Stimulated activated CD4-positive, alpha-beta T cell treated with anti-CD3 and anti-CD28 coated beads, Interleukin-12 subunit alpha, Interleukin-12 subunit beta, amount 100 ng/mL, for 4 hours (primary cell): ENCODE results near the gene VWA1.
"Not testable (repeated sequence)": the region's sequence is repeated elsewhere in the genome, so short reads cannot be mapped to it uniquely, and the experiment has no call there.

Experiments used
- DNase-seq: peaks from one replicate; pipeline ENCODE4 v3.0.0-alpha.2; 2020

Gene VWA1

DNA sequence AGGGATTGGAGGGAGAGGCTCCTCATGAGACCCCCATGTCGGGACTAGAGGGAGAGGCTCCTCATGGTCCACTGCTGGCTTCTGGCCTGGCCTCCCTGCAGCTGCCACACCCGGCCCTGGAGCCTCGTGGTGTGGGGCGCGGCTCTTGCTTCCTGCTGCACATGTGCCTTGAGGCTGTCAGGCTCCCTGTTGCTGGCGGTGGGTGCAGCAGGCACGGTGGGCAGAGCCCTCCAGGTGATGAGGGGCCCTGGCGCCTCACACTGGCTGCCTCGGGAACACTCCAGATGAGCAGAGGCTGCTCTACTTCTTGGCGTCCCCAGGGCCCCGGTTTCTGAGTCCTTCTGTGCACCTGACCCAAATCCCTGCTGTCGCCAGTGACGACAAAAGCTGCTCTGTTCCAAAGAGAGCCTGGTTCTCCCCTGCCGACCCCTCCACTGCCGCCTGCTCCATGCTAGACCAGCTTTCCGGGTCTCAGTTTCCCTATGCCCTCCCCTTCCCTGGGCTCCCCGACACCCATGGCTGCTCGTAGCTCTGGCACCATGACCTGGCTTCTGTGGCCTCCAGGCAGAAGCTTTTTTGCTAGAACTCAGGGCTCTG lies 26.3 kb downstream of the VWA1 start:
- no peak for DNase-seq

DNA sequence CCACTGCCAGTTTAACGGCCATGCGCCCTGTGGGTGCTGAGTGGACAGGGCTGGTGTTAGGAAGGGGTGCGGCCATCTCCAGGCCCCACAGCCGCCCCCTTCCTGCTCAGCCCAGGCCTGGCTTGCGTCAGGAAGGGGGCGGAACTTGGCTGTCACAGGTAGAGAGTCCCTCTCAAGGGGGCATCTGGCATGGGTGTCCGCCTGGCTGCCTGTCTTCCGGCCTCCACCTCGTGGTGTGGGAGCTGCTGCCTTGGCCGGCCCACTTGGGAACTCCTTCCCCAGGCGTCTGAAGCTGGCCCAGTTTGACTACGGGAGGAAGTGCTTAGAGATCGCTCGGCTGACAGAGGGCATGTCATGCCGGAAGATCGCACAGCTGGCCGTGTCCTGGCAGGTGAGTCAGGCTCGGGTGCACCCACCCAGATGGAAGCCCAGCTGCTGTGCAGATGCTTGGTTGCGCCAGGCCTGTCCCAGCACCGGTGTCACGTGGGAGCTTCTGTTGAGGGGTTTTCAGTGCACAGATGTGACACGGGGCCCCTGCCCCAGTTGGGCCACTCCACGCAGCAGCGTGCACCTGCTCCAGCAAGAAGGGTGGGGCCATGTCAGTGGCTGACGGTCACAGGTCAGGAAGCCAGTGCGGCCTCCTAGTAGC lies 27.0 kb downstream of the VWA1 start:
- no peak for DNase-seq

DNA sequence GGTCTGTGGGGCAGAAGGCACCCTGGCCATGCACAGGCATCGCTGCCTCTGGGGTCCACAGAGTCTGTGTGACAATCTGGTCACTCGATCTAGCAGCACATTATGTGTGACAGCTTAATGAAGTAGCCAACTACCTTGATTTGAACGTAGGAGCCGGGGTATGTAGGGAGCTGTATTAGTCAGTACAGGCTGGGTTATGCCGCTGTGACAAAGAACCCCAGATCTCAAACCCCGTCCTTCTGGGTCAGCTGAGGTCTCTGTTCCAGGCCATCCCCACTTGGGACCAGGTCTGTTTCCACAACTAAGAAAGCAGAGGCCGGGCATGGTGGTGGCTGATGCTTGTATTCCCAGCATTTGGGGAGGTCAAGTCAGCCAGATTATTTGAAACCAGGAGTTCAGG lies 27.8 kb downstream of the VWA1 start:
- DNase-seq: no peak

DNA sequence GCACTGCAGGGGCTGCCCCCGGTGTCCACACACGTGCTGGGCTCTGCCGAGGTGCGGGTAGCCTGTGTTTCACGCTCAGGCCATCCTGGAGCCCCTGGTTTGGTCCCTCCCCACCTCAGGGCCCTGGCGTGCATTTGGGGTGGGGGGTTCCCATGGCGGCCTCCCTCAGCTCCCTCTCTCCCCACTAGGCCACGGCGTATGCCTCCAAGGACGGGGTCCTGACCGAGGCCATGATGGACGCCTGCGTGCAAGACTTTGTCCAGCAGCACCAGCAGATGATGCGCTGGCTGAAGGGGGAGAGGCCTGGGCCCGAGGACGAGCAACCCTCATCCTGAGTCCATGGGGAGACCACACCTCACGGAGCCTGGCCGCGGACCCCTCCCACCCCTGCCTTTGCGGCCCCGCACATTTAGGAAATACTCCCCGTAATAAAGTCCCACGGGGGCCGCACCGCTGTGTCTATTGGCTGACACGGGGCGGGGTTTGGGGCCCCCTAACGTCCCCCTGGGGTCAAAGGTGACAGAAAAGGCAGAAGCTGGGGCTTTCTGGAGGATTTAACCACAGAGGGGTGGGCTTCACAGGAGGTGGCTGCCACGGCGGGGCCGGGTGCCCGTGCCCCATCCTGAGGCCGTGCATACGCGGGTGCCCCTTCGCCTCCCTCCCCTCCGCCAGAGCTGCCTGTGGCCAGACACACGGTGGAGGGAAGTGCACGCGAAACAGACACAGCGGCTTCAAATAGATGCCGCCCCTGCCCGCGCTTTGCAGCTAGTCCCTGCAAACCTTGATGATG lies 32.9 kb downstream of the VWA1 start:
- not testable (repeated sequence) for DNase-seq

DNA sequence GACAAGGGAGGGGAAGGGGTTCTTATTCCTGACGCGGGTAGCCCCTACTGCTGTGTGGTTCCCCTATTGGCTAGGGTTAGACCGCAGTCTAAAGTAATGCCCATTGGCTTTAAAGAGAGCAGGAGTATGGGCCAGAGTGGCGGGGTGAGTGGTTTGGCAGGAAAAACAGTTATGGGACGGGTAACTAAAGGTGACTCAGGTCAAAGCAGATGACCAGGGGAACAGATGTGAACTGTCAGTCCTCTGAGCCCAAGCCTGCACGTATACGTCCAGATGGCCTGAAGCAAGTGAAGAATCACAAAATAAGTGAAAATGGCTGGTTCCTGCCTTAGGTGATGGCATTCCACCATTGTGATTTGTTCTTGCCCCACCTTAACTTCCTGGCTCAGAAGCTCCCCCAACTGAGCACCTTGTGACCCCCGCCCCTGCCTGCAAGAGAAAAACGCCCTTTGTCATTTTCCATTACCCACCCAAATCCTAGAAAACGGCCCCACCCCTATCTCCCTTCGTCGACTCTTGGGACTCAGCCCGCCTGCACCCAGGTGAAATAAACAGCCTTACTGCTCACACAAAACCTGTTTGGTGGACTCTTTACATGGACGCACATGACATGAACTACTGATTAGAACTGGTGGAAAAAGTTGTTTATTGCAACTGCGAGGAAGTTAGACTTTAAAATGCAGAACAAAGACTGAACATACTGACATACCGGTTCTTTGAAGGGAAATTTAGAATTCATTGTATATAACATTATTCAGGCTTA lies 35.3 kb downstream of the VWA1 start:
- no peak for DNase-seq

DNA sequence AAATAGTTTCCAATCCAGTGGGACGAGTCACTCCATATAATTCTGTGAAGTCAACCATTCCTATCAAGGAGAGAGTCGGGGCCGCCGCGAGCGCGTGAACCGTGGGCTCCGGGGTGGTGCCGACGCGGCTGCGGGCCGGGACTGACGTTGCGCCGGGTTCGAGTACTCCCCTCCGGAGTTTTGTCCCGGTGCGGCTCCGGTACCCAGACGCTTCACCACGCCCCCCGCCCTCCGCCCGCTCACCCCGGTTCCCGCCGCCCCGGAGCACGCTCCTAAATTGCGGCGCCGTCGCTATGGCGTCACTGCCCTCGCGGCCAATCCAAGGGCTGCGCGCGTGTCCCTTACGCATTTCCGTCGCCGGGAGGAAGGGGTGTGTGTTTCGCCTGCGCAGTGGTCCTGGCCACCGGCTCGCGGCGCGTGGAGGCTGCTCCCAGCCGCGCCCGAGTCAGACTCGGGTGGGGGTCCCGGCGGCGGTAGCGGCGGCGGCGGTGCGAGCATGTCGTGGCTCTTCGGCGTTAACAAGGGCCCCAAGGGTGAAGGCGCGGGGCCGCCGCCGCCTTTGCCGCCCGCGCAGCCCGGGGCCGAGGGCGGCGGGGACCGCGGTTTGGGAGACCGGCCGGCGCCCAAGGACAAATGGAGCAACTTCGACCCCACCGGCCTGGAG lies 36.0 kb downstream of the VWA1 start, which contains the start of gene ATAD3B:
Gene ATAD3B, plus strand, starts transcription at position 377 of the 664 bp plus-strand sequence. Its CDS starts 120 bp downstream, at position 497.
- DNase-seq: peak; percentile 95

DNA sequence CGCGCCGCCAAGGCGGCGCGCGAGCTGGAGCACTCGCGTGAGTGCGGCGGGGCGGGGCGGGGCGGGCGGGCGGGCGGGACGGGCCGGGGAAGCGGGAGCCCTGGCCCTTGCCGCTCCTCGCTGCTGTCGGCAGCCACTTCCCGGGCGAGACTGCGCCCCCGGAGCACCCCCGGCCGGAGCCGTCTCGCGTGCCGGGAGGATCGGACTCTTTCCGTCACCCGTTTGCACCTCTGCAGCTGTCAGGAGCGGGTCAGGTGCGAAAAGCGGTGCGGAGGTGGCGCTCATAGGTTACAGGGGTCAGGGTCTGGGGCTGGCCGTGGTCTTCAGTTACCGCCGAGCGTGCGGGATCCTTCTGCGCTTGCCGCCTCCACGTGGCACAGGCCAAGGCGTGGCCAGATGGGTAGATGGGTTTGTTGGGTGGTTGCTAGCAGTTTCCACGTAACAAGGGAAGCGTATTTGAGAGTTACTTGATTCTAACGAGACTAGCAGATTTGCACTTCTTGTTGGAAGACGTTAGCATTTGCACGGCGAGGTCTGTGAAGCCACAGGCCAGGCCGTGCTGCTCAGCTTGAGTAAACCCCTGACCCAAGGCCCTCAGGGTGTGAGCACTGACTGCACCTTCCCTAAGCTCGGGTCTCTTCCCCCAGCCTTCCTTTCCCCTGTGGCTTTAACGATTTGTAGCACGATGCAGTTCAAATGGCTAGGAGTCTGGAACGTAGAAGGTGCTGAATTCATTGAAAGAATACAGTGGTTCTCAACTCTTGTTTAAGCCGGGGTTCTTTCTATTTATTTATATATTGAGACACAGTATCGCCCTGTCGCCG lies 36.8 kb downstream of the VWA1 start:
- peak; percentile 16 for DNase-seq

DNA sequence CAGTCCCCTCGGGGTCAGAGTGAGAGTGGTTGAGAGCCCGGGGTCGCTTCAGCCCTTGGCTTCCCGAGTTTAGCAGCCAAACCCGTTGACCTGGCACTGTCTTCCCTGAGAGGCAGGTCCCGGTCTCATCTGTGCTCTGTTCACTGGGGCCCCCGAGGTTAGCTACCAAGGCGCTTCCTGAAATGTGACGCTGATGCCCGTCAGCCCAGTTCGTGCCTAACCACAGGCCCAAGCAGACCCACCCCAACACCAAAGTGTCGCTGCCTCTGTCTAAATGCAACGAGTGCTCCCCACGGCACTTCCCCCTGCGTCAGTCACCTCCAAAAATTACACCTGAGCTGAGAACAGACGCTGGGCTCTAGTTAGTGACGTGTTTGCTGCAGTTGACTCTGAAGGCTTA lies 40.5 kb downstream of the VWA1 start:
- DNase-seq: not testable (repeated sequence)

DNA sequence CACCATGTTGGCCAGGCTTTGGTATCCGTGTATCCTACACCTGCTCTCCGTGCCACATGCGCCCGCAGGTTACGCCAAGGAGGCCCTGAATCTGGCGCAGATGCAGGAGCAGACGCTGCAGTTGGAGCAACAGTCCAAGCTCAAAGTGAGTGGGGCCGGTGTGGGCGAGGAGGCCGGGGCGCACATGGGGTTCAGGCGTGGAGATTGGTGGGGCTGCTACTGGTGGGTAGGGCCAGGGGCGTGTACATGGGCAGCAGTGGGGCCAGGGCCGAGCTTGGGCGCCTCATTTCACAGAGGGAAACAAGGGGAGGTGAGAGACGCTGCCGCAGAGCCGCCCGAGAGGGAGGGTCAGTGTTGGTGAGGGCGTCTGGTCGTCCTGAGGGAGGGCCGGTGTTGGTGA lies 41.7 kb downstream of the VWA1 start:
- no peak for DNase-seq

DNA sequence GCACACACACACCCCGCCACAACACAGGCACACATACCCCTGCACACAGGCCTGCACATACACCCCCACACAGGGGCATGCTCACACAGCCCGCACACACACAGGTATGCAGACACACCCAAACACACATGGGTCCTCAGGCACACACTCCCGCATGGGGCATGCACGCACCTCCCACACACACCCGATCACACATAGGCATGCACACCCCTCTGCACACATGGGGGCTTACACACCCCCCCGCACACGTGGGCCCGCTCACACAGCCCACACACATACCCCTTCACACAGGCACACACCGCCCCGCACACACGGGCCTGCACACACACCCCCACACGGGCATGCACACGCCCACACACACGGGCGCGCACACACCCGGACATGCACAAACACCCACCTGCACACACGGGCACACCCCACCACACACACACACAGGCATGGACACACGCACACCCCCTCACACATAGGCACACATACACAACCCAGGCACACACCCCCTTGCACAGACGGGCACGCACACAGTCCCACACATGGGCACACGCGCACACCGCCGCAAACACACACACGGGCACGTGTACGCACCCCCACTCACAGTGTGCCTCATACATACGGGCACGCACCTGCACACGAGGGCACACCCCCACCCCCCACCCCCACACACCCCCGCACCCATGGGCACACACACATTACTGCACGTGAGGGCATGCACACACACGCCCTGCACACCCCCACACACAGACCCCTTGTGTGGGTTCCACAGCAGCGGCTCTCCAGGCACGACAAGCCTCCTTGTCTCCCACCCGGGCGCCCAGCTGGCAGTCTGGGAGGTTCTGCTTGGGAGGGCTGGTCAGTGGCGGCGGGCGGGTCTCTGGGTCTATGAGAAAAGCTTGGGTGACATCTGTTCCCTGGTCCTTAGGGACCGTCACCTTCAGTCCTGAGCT lies 44.3 kb downstream of the VWA1 start:
- no peak for DNase-seq

DNA sequence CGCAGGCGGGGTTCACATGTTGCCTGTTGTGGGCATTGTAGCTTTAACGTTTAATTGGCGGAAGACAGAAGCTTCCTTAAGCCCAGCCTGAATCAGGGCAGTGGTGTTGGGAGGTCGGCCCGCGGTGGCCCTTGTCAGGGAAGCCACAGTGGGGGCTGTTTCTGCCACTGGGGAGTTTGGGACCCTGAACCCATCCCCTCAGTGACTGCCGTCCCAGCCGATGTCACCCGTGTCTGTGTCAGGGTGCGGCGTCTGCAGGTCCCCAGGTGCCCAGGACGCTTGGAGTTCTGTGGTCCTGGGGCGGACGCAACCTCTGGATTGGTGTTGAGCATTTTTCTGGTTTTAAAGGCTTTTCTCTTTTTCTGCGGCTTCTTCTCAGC lies 45.0 kb downstream of the VWA1 start:
- DNase-seq: not testable (repeated sequence)

DNA sequence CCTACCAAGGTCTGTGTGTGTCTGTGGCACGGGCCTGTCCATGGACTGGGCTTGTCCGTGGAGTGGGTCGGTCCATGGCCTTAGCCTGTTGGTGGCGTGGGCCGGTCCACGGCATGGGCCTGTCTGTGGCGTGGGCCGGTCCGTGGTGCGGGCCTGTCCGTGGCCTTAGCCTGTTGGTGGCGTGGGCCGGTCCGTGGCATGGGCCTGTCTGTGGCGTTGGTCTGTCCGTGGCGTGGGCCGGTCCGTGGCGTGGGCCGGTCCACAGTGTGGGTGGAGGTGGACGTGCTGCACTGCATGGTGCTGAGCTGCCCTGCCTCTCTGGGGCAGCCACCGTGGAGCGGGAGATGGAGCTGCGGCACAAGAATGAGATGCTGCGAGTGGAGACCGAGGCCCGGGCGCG lies 46.3 kb downstream of the VWA1 start:
- DNase-seq: not testable (repeated sequence)

DNA sequence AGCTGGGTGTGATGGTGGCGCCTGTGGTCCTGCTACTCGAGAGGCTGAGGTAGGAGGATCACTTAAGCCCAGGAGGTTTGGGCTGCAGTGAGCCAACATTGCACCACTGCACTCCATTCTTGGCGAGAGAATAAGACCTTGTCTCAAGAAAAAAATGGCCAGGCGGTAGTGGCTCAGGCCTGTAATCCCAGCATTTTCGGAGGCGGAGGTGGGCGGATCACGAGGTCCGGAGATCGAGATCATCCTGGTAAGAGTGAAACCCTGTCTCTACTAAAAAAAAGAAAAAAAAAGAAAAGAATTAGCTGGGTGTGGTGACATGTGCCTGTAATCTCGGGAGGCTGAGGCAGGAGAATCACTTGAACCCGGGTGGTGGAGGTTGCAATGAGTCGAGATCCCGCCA lies 47.4 kb downstream of the VWA1 start:
- no peak for DNase-seq

DNA sequence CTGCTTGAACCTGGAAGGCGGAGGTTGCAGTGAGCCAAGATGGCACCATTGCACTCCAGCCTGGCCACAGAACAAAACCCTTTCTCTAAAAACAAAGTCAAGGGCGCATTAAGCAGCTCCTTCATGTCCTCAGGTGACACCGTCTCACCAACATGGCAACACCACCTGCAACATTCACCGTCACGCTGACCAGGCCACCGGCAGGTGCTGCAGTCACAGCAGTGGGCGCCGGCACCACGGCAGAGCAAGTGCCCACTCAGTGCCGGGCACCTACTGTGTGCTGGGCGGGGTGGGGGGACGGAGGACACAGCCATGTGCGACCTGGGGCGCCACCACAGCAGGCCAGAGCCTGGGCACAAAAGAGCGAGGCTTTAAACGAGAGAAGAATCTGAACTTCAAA lies 48.2 kb downstream of the VWA1 start:
- DNase-seq: no peak

DNA sequence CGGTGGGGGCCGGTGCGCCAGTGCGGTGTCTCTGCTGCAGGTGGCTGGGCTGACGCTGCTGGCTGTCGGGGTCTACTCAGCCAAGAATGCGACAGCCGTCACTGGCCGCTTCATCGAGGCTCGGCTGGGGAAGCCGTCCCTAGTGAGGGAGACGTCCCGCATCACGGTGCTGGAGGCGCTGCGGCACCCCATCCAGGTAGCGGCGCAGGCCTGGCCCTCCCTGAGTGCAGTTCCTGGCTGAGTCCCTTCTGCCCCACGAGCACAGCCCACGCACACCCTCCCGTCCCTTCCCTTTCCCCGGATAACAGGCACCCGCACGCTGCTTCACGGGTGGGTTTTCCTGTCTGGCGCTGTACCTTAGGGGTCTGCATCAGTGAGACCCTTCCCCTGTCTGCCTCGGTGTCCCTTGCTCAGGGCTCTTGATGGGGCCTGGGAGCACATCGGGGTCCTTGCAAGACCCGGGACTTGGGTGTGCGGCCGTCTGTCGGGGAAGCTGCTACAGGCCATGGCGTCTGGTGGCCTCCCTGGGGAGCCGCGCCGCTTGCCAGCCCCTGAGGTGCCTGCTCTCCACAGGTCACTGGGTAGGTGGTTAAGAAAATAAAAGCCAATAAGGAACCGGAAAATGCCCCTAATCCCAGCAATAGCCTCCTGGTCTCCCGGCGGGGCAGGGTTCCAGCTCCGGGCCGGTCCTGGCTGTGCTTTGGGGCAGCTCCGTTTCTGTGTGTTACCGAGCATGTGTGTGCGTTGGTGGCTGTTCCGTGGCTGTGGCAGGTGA lies 49.7 kb downstream of the VWA1 start:
- not testable (repeated sequence) for DNase-seq

DNA sequence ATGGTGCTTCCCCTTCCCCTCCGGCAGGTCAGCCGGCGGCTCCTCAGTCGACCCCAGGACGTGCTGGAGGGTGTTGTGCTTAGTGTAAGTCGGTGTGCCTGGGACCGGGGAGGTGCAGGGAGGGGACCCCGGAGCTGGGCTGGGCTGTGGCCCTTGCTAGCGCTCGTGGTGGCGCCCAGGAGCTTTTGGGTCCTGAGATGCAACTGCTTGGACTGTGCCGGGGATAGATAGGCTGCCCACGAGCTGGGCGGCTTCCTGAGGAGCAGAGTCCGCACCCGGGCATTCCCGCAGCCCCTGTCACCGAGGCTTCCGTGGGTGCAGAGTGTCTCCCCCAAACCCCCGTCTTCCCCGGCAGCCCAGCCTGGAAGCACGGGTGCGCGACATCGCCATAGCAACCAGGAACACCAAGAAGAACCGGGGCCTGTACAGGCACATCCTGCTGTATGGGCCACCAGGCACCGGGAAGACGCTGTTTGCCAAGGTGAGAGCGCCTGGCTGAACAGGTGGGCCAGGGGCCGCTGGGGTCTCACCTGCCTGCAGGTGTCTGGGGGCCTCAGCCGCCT lies 50.3 kb downstream of the VWA1 start:
- DNase-seq: not testable (repeated sequence)

DNA sequence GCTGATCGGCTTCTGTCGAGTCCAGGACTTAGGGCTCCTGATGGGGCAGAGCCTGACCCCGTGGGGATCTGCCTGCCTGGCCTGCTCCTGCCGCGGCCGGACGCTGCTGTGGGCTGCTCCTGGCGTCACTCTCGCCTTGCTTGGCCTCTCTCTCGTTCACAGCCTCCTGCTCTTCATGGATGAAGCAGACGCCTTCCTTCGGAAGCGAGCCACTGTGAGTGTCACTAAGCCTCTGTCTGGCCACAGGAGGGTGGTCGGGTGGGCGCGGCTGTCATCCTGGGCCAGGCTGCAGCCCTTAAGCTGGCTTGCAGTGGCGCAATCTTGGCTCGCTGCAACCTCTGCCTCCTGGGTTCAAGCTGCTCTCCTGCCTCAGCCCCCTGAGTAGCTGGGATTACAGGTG lies 52.2 kb downstream of the VWA1 start:
- no peak for DNase-seq

DNA sequence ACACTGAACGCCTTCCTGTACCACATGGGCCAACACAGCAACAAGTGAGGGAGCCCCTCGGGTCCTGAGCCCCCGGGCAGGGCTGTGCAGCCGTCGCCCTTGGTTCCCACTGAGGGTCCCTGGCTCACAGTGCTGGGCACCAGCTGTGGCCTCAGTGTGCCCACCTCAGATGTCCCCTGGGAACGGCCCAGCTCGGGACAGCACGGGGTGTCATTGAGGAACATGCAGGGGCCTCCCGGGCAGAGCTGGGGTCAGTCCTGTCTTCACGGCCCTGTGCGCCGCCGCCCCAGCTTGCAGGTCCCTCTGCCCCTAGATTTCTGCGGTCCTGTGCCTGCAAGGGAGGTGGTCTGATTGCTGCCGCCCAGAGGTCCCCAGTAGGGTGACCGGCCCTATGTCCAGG lies 53.7 kb downstream of the VWA1 start:
- no peak for DNase-seq

DNA sequence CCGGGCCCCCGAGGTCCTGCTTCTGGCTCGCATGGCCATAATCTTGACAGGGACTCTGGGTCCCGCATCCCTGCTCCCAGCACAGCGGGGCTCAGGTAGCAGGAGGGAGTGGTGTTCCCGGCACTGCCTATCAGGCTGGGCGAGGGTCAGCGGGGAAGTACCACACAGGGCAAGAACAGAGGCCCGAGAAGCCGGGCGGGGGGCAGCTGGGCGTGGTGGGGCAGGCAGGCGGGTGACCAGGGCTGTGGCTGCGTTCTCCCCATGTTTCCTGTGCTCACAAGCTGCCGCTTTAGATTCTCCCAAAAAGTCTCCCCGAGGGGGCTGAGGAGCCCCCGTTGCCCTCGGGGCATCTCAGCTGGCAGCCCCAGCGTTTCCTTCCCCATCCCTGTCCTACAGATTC lies 54.4 kb downstream of the VWA1 start:
- DNase-seq: no peak
